Ishikawa (cell line): ENCODE data around the gene DMD.

Experiments used
- CEBPB ChIP-seq: IDR thresholded peaks from 2 replicates; pipeline ENCODE4 v1.6.1; 2012
- RAD21 ChIP-seq: IDR thresholded peaks from 2 replicates; pipeline ENCODE4 v1.6.1; 2012; ENCODE audit warnings: low read depth
- REST ChIP-seq: IDR thresholded peaks from 2 replicates; pipeline ENCODE4 v1.6.1; 2012; ENCODE audit warnings: low read depth, mild to moderate bottlenecking
- TAF1 ChIP-seq: IDR thresholded peaks from 2 replicates; pipeline ENCODE4 v1.6.1; 2012; ENCODE audit warnings: low read depth, mild to moderate bottlenecking
- TCF12 ChIP-seq: IDR thresholded peaks from 2 replicates; pipeline ENCODE4 v1.6.1; 2012; ENCODE audit warnings: low read depth
- YY1 ChIP-seq: IDR thresholded peaks from 2 replicates; pipeline ENCODE4 v1.6.1; 2012; ENCODE audit warnings: low read depth

- no peak for TF ChIP-seq RAD21
- no peak for TF ChIP-seq TCF12
- no peak for TF ChIP-seq YY1
- TF ChIP-seq TAF1 = no peak
- TF ChIP-seq CEBPB = no peak
- no peak for TF ChIP-seq REST
Measured at GRCh38 chrX:31981546-31982062, 1229.7 kb downstream of the DMD start.
